ENCODE data around the gene BPIFA1.

Gene BPIFA1

GRCh38 chr20:33277471-33278441, 42.0 kb downstream of the BPIFA1 start:
- DNase-seq: no peak

- DNase-seq: no peak
Measured at GRCh38 chr20:33278700-33279099, 42.9 kb downstream of the BPIFA1 start.

GRCh38 chr20:33279261-33279910, 43.6 kb downstream of the BPIFA1 start:
- no peak for DNase-seq

GRCh38 chr20:33280000-33280680, 44.3 kb downstream of the BPIFA1 start:
- no peak for DNase-seq

GRCh38 chr20:33280775-33281174, 45.0 kb downstream of the BPIFA1 start:
- no peak for DNase-seq

- peak in 41 of 58 donors; percentile 5 to 83 (median 35) for DNase-seq
Measured at GRCh38 chr20:33281550-33282146, 45.9 kb downstream of the BPIFA1 start.

GRCh38 chr20:33282196-33282934, 46.6 kb downstream of the BPIFA1 start:
- DNase-seq: no peak

GRCh38 chr20:33282991-33283555, 47.3 kb downstream of the BPIFA1 start, which contains the start of gene BPIFB1:
Gene BPIFB1 (plus strand): TSS chr20:33283214. CDS start chr20:33286074, 2,860 bp downstream.
- no peak for DNase-seq

- no peak for DNase-seq
Measured at GRCh38 chr20:33284284-33284683, 48.5 kb downstream of the BPIFA1 start.

- DNase-seq: no peak
Measured at GRCh38 chr20:33284937-33285336, 49.1 kb downstream of the BPIFA1 start.

- no peak for DNase-seq
Measured at GRCh38 chr20:33285861-33286495, 50.2 kb downstream of the BPIFA1 start.

GRCh38 chr20:33287884-33288283, 52.1 kb downstream of the BPIFA1 start:
- DNase-seq: no peak

- no peak for DNase-seq
Measured at GRCh38 chr20:33290852-33291251, 55.1 kb downstream of the BPIFA1 start.

GRCh38 chr20:33291416-33291815, 55.6 kb downstream of the BPIFA1 start:
- no peak for DNase-seq

GRCh38 chr20:33291830-33292355, 56.1 kb downstream of the BPIFA1 start:
- peak in 34 of 58 donors; percentile 3 to 67 (median 16) for DNase-seq

Measured in anterior cingulate cortex (tissue), 58 donors.